ENCODE data around the gene LSM2.
A peak's percentile ranks its signal among the peaks of the same experiment; 100 is the strongest.

Gene LSM2

GRCh38 chr6:31792761-31793171, 14.0 kb downstream of the LSM2 start:
- no peaks in the 10 kb centered on the region; the same call in 1 of the 2 replicates for H3K36me3 ChIP-seq (ENCODE audit: insufficient read depth)
- H3K27me3 ChIP-seq (ENCODE audit: insufficient read depth, low read depth): no peaks in the 10 kb centered on the region
- H2AFZ ChIP-seq (ENCODE audit: low read depth): no peak overlapping the region
- H3K27ac ChIP-seq: no peak overlapping the region
- H3K79me2 ChIP-seq (ENCODE audit: insufficient read depth, low read depth): peaks cover 37% of the 10 kb centered on the region
- peaks cover 59% of the 10 kb centered on the region for H3K4me1 ChIP-seq (ENCODE audit: low read depth, poor library complexity, severe bottlenecking)
- H4K20me1 ChIP-seq (ENCODE audit: insufficient read depth): no peaks in the 10 kb centered on the region
- H3K9ac ChIP-seq: no peak overlapping the region
- no peak overlapping the region for H3K4me2 ChIP-seq
- TF ChIP-seq CTCF (conservative IDR thresholded peaks at IDR 0.05; ENCODE audit: low read depth, low read length): no peak
- H3K4me3 ChIP-seq (IDR thresholded peaks at IDR 0.05; ENCODE audit: insufficient read depth, low read depth, low read length): no peak overlapping the region

- no peaks in the 10 kb centered on the region for H4K20me1 ChIP-seq (ENCODE audit: insufficient read depth)
- no peaks in the 10 kb centered on the region; the same call in 1 of the 2 replicates for H3K36me3 ChIP-seq (ENCODE audit: insufficient read depth)
- H3K79me2 ChIP-seq (ENCODE audit: insufficient read depth, low read depth): peaks cover 37% of the 10 kb centered on the region
- H2AFZ ChIP-seq (ENCODE audit: low read depth): no peak overlapping the region
- peaks cover 67% of the 10 kb centered on the region for H3K4me1 ChIP-seq (ENCODE audit: low read depth, poor library complexity, severe bottlenecking)
- no peak overlapping the region for H3K4me3 ChIP-seq (IDR thresholded peaks at IDR 0.05; ENCODE audit: insufficient read depth, low read depth, low read length)
- no peak overlapping the region for H3K9ac ChIP-seq
- H3K27me3 ChIP-seq (ENCODE audit: insufficient read depth, low read depth): no peaks in the 10 kb centered on the region
- TF ChIP-seq CTCF (conservative IDR thresholded peaks at IDR 0.05; ENCODE audit: low read depth, low read length): no peak
- H3K27ac ChIP-seq: no peak overlapping the region
- no peak overlapping the region for H3K4me2 ChIP-seq
These were observed 14.7 kb downstream of the LSM2 start for GRCh38 chr6:31792090-31792374.

GRCh38 chr6:31791324-31792089, 15.3 kb downstream of the LSM2 start:
- H3K27ac ChIP-seq: no peak overlapping the region
- peaks cover 37% of the 10 kb centered on the region for H3K79me2 ChIP-seq (ENCODE audit: insufficient read depth, low read depth)

GRCh38 chr6:31785475-31785874, 21.3 kb downstream of the LSM2 start:
- Histone ChIP-seq H3K79me2 (ENCODE audit: insufficient read depth, low read depth) (peaks cover 4% of the 10 kb centered on the region; the same call in 1 of the 2 replicates), H4K20me1 (ENCODE audit: insufficient read depth) (no peaks in the 10 kb centered on the region), H3K36me3 (ENCODE audit: insufficient read depth) (peaks cover 11% of the 10 kb centered on the region; the same call in 1 of the 2 replicates)

More at GRCh38 chr6:31791324-31792089, 15.3 kb downstream of the LSM2 start:
- Histone ChIP-seq H3K9ac (no peak overlapping the region), H2AFZ (ENCODE audit: low read depth) (no peak overlapping the region), H3K36me3 (ENCODE audit: insufficient read depth) (no peaks in the 10 kb centered on the region; the same call in 1 of the 2 replicates), H4K20me1 (ENCODE audit: insufficient read depth) (no peaks in the 10 kb centered on the region), H3K4me1 (ENCODE audit: low read depth, poor library complexity, severe bottlenecking) (peaks cover 67% of the 10 kb centered on the region), H3K4me2 (no peak overlapping the region), H3K4me3 (IDR thresholded peaks at IDR 0.05; ENCODE audit: insufficient read depth, low read depth, low read length) (no peak overlapping the region), H3K27me3 (ENCODE audit: insufficient read depth, low read depth) (no peaks in the 10 kb centered on the region)
- peak; percentile 61 for TF ChIP-seq CTCF (conservative IDR thresholded peaks at IDR 0.05; ENCODE audit: low read depth, low read length)

More at GRCh38 chr6:31785475-31785874, 21.3 kb downstream of the LSM2 start:
- Histone ChIP-seq H2AFZ (ENCODE audit: low read depth) (no peak overlapping the region), H3K4me2 (no peak overlapping the region), H3K4me1 (ENCODE audit: low read depth, poor library complexity, severe bottlenecking) (peaks cover 35% of the 10 kb centered on the region), H3K27ac (no peak overlapping the region), H3K9ac (no peak overlapping the region), H3K27me3 (ENCODE audit: insufficient read depth, low read depth) (no peaks in the 10 kb centered on the region), H3K4me3 (IDR thresholded peaks at IDR 0.05; ENCODE audit: insufficient read depth, low read depth, low read length) (no peak overlapping the region)
- TF ChIP-seq CTCF (conservative IDR thresholded peaks at IDR 0.05; ENCODE audit: low read depth, low read length): no peak
